ENCODE measurements around the gene MECP2.
"Not testable (repeated sequence)": the region's sequence is repeated elsewhere in the genome, so short reads cannot be mapped to it uniquely, and the experiment has no call there.

MECP2 gene

GRCh38 chrX:153991013-153991580, 106.4 kb downstream of the MECP2 start:
- no peak for DNase-seq (ENCODE audit: low read depth)

DNA sequence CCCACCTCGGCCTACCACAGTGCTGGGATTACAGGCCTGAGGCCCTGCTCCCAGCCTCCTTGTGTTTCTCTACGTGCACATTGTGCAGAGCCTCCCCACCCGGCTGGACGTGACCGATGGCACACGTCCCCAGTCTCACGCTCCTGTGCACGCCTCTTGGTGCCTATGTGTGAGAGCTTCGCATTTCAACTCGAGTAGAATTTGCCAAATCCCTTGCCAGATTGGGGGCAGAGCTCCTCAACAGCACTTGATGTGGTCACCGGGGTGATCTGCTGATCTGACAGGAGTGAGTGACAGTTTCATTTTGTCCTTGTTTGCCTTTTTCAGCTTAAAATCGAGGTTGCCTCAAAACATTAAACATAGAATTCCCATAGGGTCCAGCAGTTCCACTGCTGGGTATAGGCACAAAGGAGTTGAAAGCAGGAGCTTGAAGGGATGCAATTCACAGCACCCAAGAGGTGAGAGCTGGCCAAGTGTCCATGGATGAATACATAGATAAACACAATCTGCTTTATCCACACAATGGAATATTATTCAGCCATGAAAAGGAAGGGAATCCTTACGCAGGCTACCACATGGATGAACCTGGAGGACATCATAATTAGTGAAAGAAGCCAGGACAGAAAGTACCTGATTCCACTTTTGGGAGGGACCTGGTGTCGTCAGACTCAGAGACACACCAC, 107.4 kb downstream of the MECP2 start:
- no peak for DNase-seq (ENCODE audit: low read depth)

- DNase-seq (ENCODE audit: low read depth) = no peak
These were observed 109.0 kb downstream of the MECP2 start for GRCh38 chrX:153988493-153988892.

GRCh38 chrX:153984351-153985178, 113.0 kb downstream of the MECP2 start:
- DNase-seq (ENCODE audit: low read depth) = no peak

- DNase-seq (ENCODE audit: low read depth) = no peak
These were observed 114.2 kb downstream of the MECP2 start for GRCh38 chrX:153983321-153983801.

DNA sequence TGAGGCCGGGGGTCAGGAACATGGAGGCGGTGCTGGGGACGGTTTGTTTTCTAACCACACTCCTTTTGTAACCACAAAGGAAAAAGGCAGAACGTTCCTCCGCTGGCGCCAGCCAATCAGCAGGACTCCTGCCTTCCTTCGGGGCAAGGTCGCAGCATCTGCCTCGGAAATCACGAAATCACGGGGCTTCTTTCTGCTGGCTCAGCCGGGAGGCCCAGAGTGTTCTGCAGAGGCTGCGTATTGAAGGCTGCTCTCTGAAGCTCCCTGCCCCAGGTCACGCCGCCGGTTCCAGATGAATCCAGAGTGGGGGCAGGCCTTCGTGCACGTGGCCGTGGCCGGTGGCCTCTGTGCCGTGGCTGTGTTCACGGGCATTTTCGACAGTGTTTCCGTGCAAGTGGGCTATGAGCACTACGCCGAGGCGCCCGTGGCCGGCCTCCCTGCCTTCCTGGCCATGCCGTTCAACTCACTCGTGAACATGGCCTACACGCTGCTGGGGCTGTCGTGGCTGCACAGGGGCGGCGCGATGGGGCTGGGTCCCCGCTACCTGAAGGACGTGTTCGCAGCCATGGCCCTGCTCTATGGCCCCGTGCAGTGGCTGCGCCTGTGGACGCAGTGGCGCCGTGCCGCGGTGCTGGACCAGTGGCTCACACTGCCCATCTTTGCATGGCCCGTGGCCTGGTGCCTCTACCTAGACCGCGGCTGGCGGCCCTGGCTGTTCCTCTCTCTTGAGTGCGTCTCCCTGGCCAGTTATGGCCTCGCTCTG, 115.6 kb downstream of the MECP2 start:
- DNase-seq (ENCODE audit: low read depth) = no peak

DNA sequence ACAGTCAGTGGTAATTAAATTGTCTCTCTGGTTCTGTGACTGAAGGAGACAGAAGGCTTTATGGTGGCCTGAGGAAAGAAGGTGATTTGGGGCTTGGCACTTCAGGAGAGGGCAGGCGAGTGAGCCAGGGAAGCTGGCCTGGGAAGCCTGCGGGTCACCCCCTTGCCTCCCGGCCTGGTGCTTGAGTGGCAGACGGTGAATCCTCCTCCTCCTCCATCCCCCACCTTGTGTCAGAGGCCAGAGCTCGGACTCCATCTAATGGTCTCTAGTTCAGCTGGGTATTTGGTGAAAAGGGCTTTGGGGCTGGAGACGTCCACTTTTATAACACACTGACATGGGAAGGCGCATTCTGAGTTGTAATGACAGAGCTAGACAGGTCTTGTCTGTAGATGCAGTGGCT, 116.3 kb downstream of the MECP2 start:
- DNase-seq (ENCODE audit: low read depth) = no peak

- not testable (repeated sequence) for DNase-seq (ENCODE audit: low read depth)
These were observed 117.1 kb downstream of the MECP2 start for GRCh38 chrX:153980394-153980793.

DNA sequence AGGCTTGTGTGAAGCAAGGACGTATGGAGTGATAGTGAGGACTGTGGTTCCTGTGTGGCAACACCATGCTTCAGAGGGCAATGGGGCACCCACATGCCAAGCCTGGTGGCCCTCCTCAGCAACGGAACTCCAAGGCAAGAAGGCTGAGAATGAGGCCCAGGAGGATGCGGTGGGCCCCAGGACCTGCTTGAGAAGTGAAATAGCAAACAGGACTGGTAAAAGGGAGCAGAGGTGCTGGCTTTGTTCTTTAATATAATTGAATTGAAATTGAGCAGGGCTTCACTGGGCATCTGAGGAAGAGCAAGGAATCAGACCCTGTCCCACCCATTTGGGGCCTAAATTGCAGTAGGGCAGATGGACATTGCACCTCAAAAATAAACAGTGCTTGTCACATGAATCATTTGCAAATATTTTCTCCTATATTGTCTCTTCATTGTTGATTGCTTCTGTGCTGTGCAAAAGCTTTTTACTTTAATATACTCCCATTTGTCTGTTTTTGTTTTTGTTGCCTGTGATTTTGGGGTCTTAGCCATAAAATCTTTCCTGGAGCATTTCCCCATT, 122.7 kb downstream of the MECP2 start:
- no peak for DNase-seq (ENCODE audit: low read depth)

GRCh38 chrX:153974003-153974725, 123.4 kb downstream of the MECP2 start:
- no peak for DNase-seq (ENCODE audit: low read depth)

DNA sequence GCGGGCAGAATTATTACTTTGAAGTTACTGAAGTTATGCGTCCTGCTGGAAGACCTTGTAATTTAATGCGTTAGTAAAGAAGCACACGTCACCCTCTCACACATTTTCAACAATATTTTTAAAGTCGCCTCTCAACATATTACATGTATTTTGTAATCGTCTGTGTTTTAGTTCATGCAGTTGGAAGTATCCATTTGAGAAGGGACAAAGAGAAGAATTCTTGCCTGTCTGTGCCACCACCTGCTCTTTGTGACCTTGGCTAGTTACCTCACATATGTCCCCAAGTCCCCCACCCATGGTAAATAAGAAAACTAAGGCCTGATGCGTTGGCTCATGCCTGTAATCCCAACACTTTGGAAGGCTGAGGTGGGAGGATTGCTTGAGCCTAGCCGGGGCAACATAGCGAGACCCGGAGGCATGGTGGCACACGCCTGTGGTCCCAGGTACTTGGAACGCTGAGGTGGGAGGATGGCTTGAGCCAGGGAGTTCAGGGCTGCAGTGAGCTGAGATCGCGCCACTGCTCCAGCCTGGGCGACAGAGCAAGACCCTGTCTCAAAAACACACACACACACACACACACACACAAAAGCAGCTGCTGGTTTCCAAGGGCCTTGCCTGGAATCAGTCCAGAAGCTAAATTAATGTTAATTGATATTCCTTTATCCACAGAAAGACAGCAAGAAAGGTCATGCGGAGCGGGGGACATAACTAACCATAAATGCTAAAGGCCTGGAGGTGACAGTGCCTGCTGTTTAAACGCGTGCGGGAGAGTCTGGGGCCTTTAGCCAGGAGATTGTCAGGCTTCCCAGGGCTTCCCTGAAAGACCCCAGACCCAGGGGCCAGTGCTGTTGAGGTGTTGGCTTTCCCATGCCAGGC, 124.2 kb downstream of the MECP2 start:
- no peak for DNase-seq (ENCODE audit: low read depth)

- peak; percentile 85 for DNase-seq (ENCODE audit: low read depth)
These were observed 125.0 kb downstream of the MECP2 start, which contains the start of gene TMEM187 for GRCh38 chrX:153972368-153973126. Gene TMEM187 (plus strand): TSS chrX:153972754. CDS start chrX:153982063, 9,309 bp downstream.
